NCI-H748 (cell line): ENCODE results near the gene SERINC2.
"Not testable (repeated sequence)": the region's sequence is repeated elsewhere in the genome, so short reads cannot be mapped to it uniquely, and the experiment has no call there.

Experiments used
- DNase-seq: peaks from one replicate; lab custom pipeline; 2025; ENCODE audit not compliant: unreplicated experiment; lab: John Stamatoyannopoulos, UW

SERINC2 gene

GRCh38 chr1:31460027-31460426, 47.0 kb downstream of the SERINC2 start:
- peak; percentile 12 for DNase-seq

- no peak for DNase-seq
Observed at GRCh38 chr1:31467005-31467674, 54.1 kb downstream of the SERINC2 start.

GRCh38 chr1:31470794-31471315, 57.8 kb downstream of the SERINC2 start:
- DNase-seq, result no peak

- not testable (repeated sequence) for DNase-seq
Observed at GRCh38 chr1:31471452-31472313, 58.7 kb downstream of the SERINC2 start.

GRCh38 chr1:31472314-31472651, 59.3 kb downstream of the SERINC2 start:
- not testable (repeated sequence) for DNase-seq

GRCh38 chr1:31472673-31473072, 59.7 kb downstream of the SERINC2 start:
- DNase-seq, result not testable (repeated sequence)

- DNase-seq, result not testable (repeated sequence)
Observed at GRCh38 chr1:31473508-31473907, 60.5 kb downstream of the SERINC2 start.

- DNase-seq, result peak; percentile 62
Observed at GRCh38 chr1:31474567-31474966, 61.6 kb downstream of the SERINC2 start.

GRCh38 chr1:31476891-31477846, 64.2 kb downstream of the SERINC2 start:
- DNase-seq, result peak; percentile 93

GRCh38 chr1:31478167-31478566, 65.2 kb downstream of the SERINC2 start:
- no peak for DNase-seq

- DNase-seq, result no peak
Observed at GRCh38 chr1:31479811-31480210, 66.8 kb downstream of the SERINC2 start.

GRCh38 chr1:31480426-31480825, 67.4 kb downstream of the SERINC2 start:
- not testable (repeated sequence) for DNase-seq

GRCh38 chr1:31482482-31483011, 69.5 kb downstream of the SERINC2 start:
- DNase-seq, result no peak

GRCh38 chr1:31483012-31483946, 70.3 kb downstream of the SERINC2 start:
- peak; percentile 90 for DNase-seq
